ENCODE measurements around the gene SCARB2.

GRCh38 chr4:76175336-76175735 is 38.3 kb downstream of the SCARB2 start:
- no peak for TF ChIP-seq EZH2 (IDR thresholded peaks at IDR 0.05; ENCODE audit: borderline replicate concordance)
- TF ChIP-seq CTCF (IDR thresholded peaks at IDR 0.05; ENCODE audit: poor library complexity), result no peak
